Measurements from ENCODE around the gene TLE6. TPM values are rescaled to one million over a fixed set of nuclear protein-coding genes. Genes with fewer than 3 reads are reported as not detected.

The TLE6 gene
- total and polyA plus RNA-seq, 8 donors = 0.97 to 8.5 (median 1.3) TPM

GRCh38 chr19:3024870-3025548, 47.6 kb downstream of the TLE6 start:
- Histone ChIP-seq H3K4me1 (peaks cover 0 to 4% (median 0%) of the 10 kb centered on the region in 3 donors), H3K27me3 (no peaks in the 10 kb centered on the region), H3K27ac (no peak overlapping the region), H3K36me3 (no peaks in the 10 kb centered on the region), H3K4me3 (no peak overlapping the region), H3K9me3 (no peaks in the 10 kb centered on the region)
- FAIRE-seq (no peak), DNase-seq (no peak), ATAC-seq (no peak)
- 87 to 91% methylated on average over 30 of the region's 30 CpGs for WGBS, 2 donors
- TF ChIP-seq, protein P1, sequence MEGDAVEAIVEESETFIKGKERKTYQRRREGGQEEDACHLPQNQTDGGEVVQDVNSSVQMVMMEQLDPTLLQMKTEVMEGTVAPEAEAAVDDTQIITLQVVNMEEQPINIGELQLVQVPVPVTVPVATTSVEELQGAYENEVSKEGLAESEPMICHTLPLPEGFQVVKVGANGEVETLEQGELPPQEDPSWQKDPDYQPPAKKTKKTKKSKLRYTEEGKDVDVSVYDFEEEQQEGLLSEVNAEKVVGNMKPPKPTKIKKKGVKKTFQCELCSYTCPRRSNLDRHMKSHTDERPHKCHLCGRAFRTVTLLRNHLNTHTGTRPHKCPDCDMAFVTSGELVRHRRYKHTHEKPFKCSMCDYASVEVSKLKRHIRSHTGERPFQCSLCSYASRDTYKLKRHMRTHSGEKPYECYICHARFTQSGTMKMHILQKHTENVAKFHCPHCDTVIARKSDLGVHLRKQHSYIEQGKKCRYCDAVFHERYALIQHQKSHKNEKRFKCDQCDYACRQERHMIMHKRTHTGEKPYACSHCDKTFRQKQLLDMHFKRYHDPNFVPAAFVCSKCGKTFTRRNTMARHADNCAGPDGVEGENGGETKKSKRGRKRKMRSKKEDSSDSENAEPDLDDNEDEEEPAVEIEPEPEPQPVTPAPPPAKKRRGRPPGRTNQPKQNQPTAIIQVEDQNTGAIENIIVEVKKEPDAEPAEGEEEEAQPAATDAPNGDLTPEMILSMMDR (IDR thresholded peaks at IDR 0.05) = no peak
- intact Hi-C loops (cut with DNase I) = no loop called here

DNA sequence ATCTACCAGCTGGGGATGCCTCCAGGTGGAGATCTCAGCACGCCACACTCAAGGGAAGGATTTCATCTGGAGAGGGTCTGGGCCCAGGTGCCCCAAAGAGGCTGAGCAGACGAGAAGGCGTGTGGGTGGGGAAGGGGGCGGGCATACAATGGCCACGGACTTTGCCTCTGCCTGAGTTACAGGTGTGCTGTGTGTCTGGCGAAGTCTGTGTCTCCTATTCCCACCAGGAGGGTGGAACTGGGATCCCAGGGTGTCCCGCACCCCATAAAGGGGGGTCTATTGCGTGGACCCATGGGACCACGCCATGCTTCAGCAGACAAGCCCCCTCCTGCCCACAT, 48.2 kb downstream of the TLE6 start:
- Histone ChIP-seq H3K27me3 (no peaks in the 10 kb centered on the region), H3K4me3 (no peak overlapping the region), H3K9me3 (no peaks in the 10 kb centered on the region), H3K4me1 (peaks cover 0 to 4% (median 0%) of the 10 kb centered on the region in 3 donors), H3K36me3 (no peaks in the 10 kb centered on the region), H3K27ac (no peak overlapping the region)
- intact Hi-C loops (cut with DNase I) = no loop called here
- ATAC-seq (no peak), DNase-seq (no peak), FAIRE-seq (no peak)
- TF ChIP-seq, protein P1 (IDR thresholded peaks at IDR 0.05) = no peak
- 81 to 85% methylated on average over 9 of the region's 9 CpGs for WGBS, 2 donors

- Histone ChIP-seq H3K36me3 (no peaks in the 10 kb centered on the region), H3K4me1 (peaks cover 0 to 4% (median 0%) of the 10 kb centered on the region in 3 donors), H3K27ac (no peak overlapping the region), H3K9me3 (no peaks in the 10 kb centered on the region), H3K4me3 (no peak overlapping the region), H3K27me3 (no peaks in the 10 kb centered on the region)
- 91 to 94% methylated on average over 1 of the region's 1 CpG for WGBS, 2 donors
- FAIRE-seq (no peak), DNase-seq (no peak), ATAC-seq (no peak)
- TF ChIP-seq, protein P1 (IDR thresholded peaks at IDR 0.05) = no peak
- intact Hi-C loops (cut with DNase I) = no loop called here
Observed at GRCh38 chr19:3026768-3027167, 49.4 kb downstream of the TLE6 start.

GRCh38 chr19:3027292-3027691, 49.9 kb downstream of the TLE6 start:
- 85 to 94% methylated on average over 2 of the region's 2 CpGs for WGBS, 2 donors
- intact Hi-C loops (cut with DNase I) = no loop called here
- no peak for FAIRE-seq
- Histone ChIP-seq H3K27me3 (no peaks in the 10 kb centered on the region), H3K4me1 (peaks cover 0 to 4% (median 0%) of the 10 kb centered on the region in 3 donors), H3K9me3 (no peaks in the 10 kb centered on the region), H3K36me3 (no peaks in the 10 kb centered on the region), H3K27ac (no peak overlapping the region), H3K4me3 (no peak overlapping the region)
- TF ChIP-seq, protein P1 (IDR thresholded peaks at IDR 0.05) = no peak
- no peak for ATAC-seq
- DNase-seq = no peak

GRCh38 chr19:3027981-3028304, 50.6 kb downstream of the TLE6 start:
- DNase-seq (no peak), ATAC-seq (peak in 2 of 4 donors; percentile 2 to 11), FAIRE-seq (no peak)
- intact Hi-C loops (cut with DNase I) = no loop called here
- Histone ChIP-seq H3K36me3 (no peaks in the 10 kb centered on the region), H3K27ac (peak overlapping the region; percentile 26 to 69 (median 44)), H3K27me3 (no peaks in the 10 kb centered on the region), H3K4me3 (peak overlapping the region in 2 of 4 donors; percentile 62 to 70), H3K9me3 (no peaks in the 10 kb centered on the region), H3K4me1 (peaks cover 0 to 4% (median 0%) of the 10 kb centered on the region in 3 donors)
- WGBS, 2 donors = 65 to 70% methylated on average over 9 of the region's 9 CpGs
- TF ChIP-seq, protein P1 (IDR thresholded peaks at IDR 0.05) = no peak
